Activated gamma-delta T cell treated with anti-CD3 and anti-CD28 coated beads, Interleukin-2, amount 50 U/mL, for 16 hours (primary cell): ENCODE results near the gene MYO1B.

Source experiments
- DNase-seq: peaks from one replicate; pipeline ENCODE4 v3.0.0-alpha.2; 2020; ENCODE audit warnings: low read depth

Gene MYO1B

GRCh38 chr2:191362841-191363240, 117.6 kb downstream of the MYO1B start:
- no peak for DNase-seq

GRCh38 chr2:191363267-191363666, 118.1 kb downstream of the MYO1B start:
- DNase-seq = no peak

- no peak for DNase-seq
Observed at GRCh38 chr2:191365089-191365488, 119.9 kb downstream of the MYO1B start.

- DNase-seq = no peak
Observed at GRCh38 chr2:191366199-191366598, 121.0 kb downstream of the MYO1B start.

GRCh38 chr2:191369034-191369433, 123.8 kb downstream of the MYO1B start:
- no peak for DNase-seq

- no peak for DNase-seq
Observed at GRCh38 chr2:191374366-191374765, 129.2 kb downstream of the MYO1B start.

- no peak for DNase-seq
Observed at GRCh38 chr2:191374939-191375338, 129.7 kb downstream of the MYO1B start.

- no peak for DNase-seq
Observed at GRCh38 chr2:191376981-191377629, 131.9 kb downstream of the MYO1B start.

GRCh38 chr2:191379375-191379774, 134.2 kb downstream of the MYO1B start:
- no peak for DNase-seq

- no peak for DNase-seq
Observed at GRCh38 chr2:191382801-191383200, 137.6 kb downstream of the MYO1B start.

- DNase-seq = no peak
Observed at GRCh38 chr2:191383486-191383885, 138.3 kb downstream of the MYO1B start.

- no peak for DNase-seq
Observed at GRCh38 chr2:191384829-191385228, 139.6 kb downstream of the MYO1B start.

- no peak for DNase-seq
Observed at GRCh38 chr2:191385416-191386160, 140.4 kb downstream of the MYO1B start.

- no peak for DNase-seq
Observed at GRCh38 chr2:191386938-191387536, 141.8 kb downstream of the MYO1B start.

GRCh38 chr2:191389288-191389687, 144.1 kb downstream of the MYO1B start:
- DNase-seq = no peak

GRCh38 chr2:191391171-191391570, 146.0 kb downstream of the MYO1B start:
- DNase-seq = no peak

- no peak for DNase-seq
Observed at GRCh38 chr2:191394043-191394442, 148.8 kb downstream of the MYO1B start.

- no peak for DNase-seq
Observed at GRCh38 chr2:191396794-191397193, 151.6 kb downstream of the MYO1B start.

GRCh38 chr2:191399601-191400000, 154.4 kb downstream of the MYO1B start:
- DNase-seq = no peak

GRCh38 chr2:191401287-191401686, 156.1 kb downstream of the MYO1B start:
- DNase-seq = no peak

GRCh38 chr2:191402966-191403565, 157.9 kb downstream of the MYO1B start:
- DNase-seq = no peak

GRCh38 chr2:191404568-191404991, 159.4 kb downstream of the MYO1B start:
- no peak for DNase-seq

- DNase-seq = no peak
Observed at GRCh38 chr2:191405546-191405945, 160.3 kb downstream of the MYO1B start.
